PC-9 (cell line): ENCODE data around the gene SND1.

Experiments used
- CTCF ChIP-seq: fragments of 200-600 bp; sonication (generic); conservative IDR thresholded peaks from 2 replicates; pipeline ENCODE4 v1.6.1; 2017; ENCODE audit warnings: mixed run types, antibody characterized with exemption, mild to moderate bottlenecking, moderate library complexity
- EZH2 ChIP-seq: fragments of 200-600 bp; sonication (generic); IDR thresholded peaks from 2 replicates; pipeline ENCODE4 v1.8.0; 2017; ENCODE audit warnings: antibody characterized with exemption, low read depth

- TF ChIP-seq CTCF, result no peak
- TF ChIP-seq EZH2, result no peak
Observed at GRCh38 chr7:127810696-127811660, 159.0 kb downstream of the SND1 start.
